Calu3 (cell line): ENCODE results near the gene SMARCE1. TPM values are rescaled to one million over a fixed set of nuclear protein-coding genes. Genes with fewer than 3 reads are reported as not detected.

Experiments
- BruUV-seq: library from RNA; stranded (reverse); fragments of 400-500 nt; replicated peaks from 2 replicates; lab custom pipeline; 2021; lab: Mats Ljungman, UMichigan
- CTCF ChIA-PET: fragments of 300-600 bp; sonication (Branson Sonifier 250); formaldehyde crosslinking; loops from one replicate; lab custom pipeline; 2022; ENCODE audit warnings: antibody characterized with exemption; lab: Charles Lee
- DNase-seq: peaks from one replicate; pipeline ENCODE4 v3.0.0; 2022
- H3K27ac Mint-ChIP-seq: one replicate; pipeline ENCODE4 v1.8.0; 2022; ENCODE audit warnings: mixed read lengths; ENCODE audit not compliant: unreplicated experiment
- H3K27me3 Mint-ChIP-seq: one replicate; pipeline ENCODE4 v1.8.0; 2022; ENCODE audit warnings: mixed read lengths; ENCODE audit not compliant: unreplicated experiment
- H3K36me3 Mint-ChIP-seq: one replicate; pipeline ENCODE4 v1.8.0; 2022; ENCODE audit warnings: mild to moderate bottlenecking, moderate library complexity, mixed read lengths; ENCODE audit not compliant: insufficient read depth, unreplicated experiment
- H3K4me1 Mint-ChIP-seq: one replicate; pipeline ENCODE4 v1.8.0; 2022; ENCODE audit warnings: mild to moderate bottlenecking, low read depth, mixed read lengths; ENCODE audit not compliant: unreplicated experiment
- H3K4me3 Mint-ChIP-seq: one replicate; pipeline ENCODE4 v1.8.0; 2022; ENCODE audit warnings: mild to moderate bottlenecking, low read depth, moderate library complexity, mixed read lengths; ENCODE audit not compliant: unreplicated experiment
- H3K9me3 Mint-ChIP-seq: one replicate; pipeline ENCODE4 v1.8.0; 2022; ENCODE audit warnings: low read depth, mixed read lengths; ENCODE audit not compliant: unreplicated experiment
- CTCF ChIP-seq: fragments of 200-600 bp; IDR thresholded peaks from one replicate; pipeline ENCODE4 v1.8.0; 2022; ENCODE audit warnings: antibody characterized with exemption; ENCODE audit not compliant: unreplicated experiment
- intact Hi-C: fragments of 100-400 bp; cut with micrococcal nuclease; formaldehyde crosslinking; loops from one replicate; pipeline ENCODE4 v1.10.0; 2022; ENCODE audit not compliant: unreplicated experiment
- total RNA-seq: library from RNA; stranded (reverse); gene quantifications from 2 replicates; pipeline ENCODE4 v1.2.3, GENCODE V29; 2022

Gene SMARCE1
- total RNA-seq, 1 experiment from 2014 or later: 768 TPM

- intact Hi-C loops: no loop called here
- Mint-ChIP-seq H3K4me3 (no peak overlapping the region), H3K4me1 (no peaks in the 10 kb centered on the region), H3K27ac (no peak overlapping the region), H3K36me3 (no peaks in the 10 kb centered on the region), H3K27me3 (peaks cover 95% of the 10 kb centered on the region), H3K9me3 (no peaks in the 10 kb centered on the region)
- no TSS peak for BruUV-seq
- DNase-seq: no peak
- TF ChIP-seq CTCF: no peak
- CTCF ChIA-PET: interaction anchor here (0.6 to 5.7 kb wide), 5 partner anchors 12 to 975 kb away, joined by 3 to 44 read pairs (median 3); no protein-coding TSS in a partner anchor
These were observed 39.5 kb downstream of the SMARCE1 start for GRCh38 chr17:40608061-40608581.

- Mint-ChIP-seq H3K9me3 (no peaks in the 10 kb centered on the region), H3K27ac (no peak overlapping the region), H3K4me1 (no peaks in the 10 kb centered on the region), H3K27me3 (peaks cover 90% of the 10 kb centered on the region), H3K36me3 (no peaks in the 10 kb centered on the region), H3K4me3 (no peak overlapping the region)
- intact Hi-C loops: no loop called here
- BruUV-seq: no TSS peak
- no peak for TF ChIP-seq CTCF
- DNase-seq: no peak
- CTCF ChIA-PET: interaction anchor here (0.8 to 6.3 kb wide), 4 partner anchors 7 to 48 kb away, joined by 3 to 69 read pairs (median 24); no protein-coding TSS in a partner anchor
These were observed 40.0 kb downstream of the SMARCE1 start for GRCh38 chr17:40607641-40608040.

- Mint-ChIP-seq H3K9me3 (no peaks in the 10 kb centered on the region), H3K27me3 (peaks cover 81% of the 10 kb centered on the region), H3K27ac (no peak overlapping the region), H3K4me1 (no peaks in the 10 kb centered on the region), H3K4me3 (no peak overlapping the region), H3K36me3 (no peaks in the 10 kb centered on the region)
- no peak for TF ChIP-seq CTCF
- CTCF ChIA-PET: interaction anchor here (0.6 to 6.3 kb wide), 4 partner anchors 8 to 466 kb away, joined by 5 to 69 read pairs (median 27); partner anchors contain the start of gene CASC3
- no TSS peak for BruUV-seq
- DNase-seq: no peak
- intact Hi-C loops: no loop called here
These were observed 40.9 kb downstream of the SMARCE1 start for GRCh38 chr17:40606548-40607353.

- no peak for DNase-seq
- intact Hi-C loops: no loop called here
- CTCF ChIA-PET: interaction anchor here (0.5 to 6.3 kb wide), 12 partner anchors 10 to 875 kb away, joined by 3 to 69 read pairs (median 4); no protein-coding TSS in a partner anchor
- Mint-ChIP-seq H3K27ac (no peak overlapping the region), H3K27me3 (peaks cover 67% of the 10 kb centered on the region), H3K4me3 (no peak overlapping the region), H3K36me3 (no peaks in the 10 kb centered on the region), H3K9me3 (no peaks in the 10 kb centered on the region), H3K4me1 (peaks cover 9% of the 10 kb centered on the region)
- no TSS peak for BruUV-seq
- TF ChIP-seq CTCF: no peak
These were observed 42.3 kb downstream of the SMARCE1 start for GRCh38 chr17:40605306-40605705.
